OCI-LY1 (cell line): ENCODE results near the gene TOB1.

Experiments
- CTCF ChIP-seq: fragments of 200-600 bp; sonication (generic), shearing (Covaris generic); IDR thresholded peaks from 2 replicates; pipeline ENCODE4 v1.5.1; 2017; ENCODE audit warnings: mild to moderate bottlenecking, antibody characterized with exemption, low read length, moderate library complexity, mixed read lengths
- EZH2 ChIP-seq: fragments of 200-600 bp; sonication (generic), shearing (Covaris generic); IDR thresholded peaks from 2 replicates; pipeline ENCODE4 v1.8.0; 2017; ENCODE audit warnings: borderline replicate concordance, mixed run types, mild to moderate bottlenecking, antibody characterized with exemption, low read length, moderate library complexity, mixed read lengths

- no peak for TF ChIP-seq CTCF
- no peak for TF ChIP-seq EZH2
Observed at GRCh38 chr17:50877838-50878237, 11.7 kb upstream of the TOB1 start.
